MCF 10A (cell line): ENCODE data around the gene MYO1E. TPM values are rescaled to one million over a fixed set of nuclear protein-coding genes. Genes with fewer than 3 reads are reported as not detected.
"Not testable (repeated sequence)": the region's sequence is repeated elsewhere in the genome, so short reads cannot be mapped to it uniquely, and the experiment has no call there.

Experiments used
- BruUV-seq: library from RNA; stranded (reverse); fragments of 400-500 nt; replicated peaks from 2 replicates; lab custom pipeline; 2021; lab: Mats Ljungman, UMichigan
- CTCF ChIA-PET: fragments of 300-600 bp; sonication (Branson Sonifier 250); formaldehyde crosslinking; extraction: SDS; loops from one replicate; lab custom pipeline; 2021; ENCODE audit warnings: antibody characterized with exemption, inconsistent platforms; lab: Yijun Ruan, JAX
- POLR2A ChIA-PET: fragments of 300-600, 350-650 bp; sonication (Branson Sonifier 250); formaldehyde crosslinking; extraction: SDS; loops from one replicate; lab custom pipeline; 2020; ENCODE audit warnings: antibody characterized with exemption, inconsistent platforms; lab: Yijun Ruan, JAX
- DNase-seq: peaks from one replicate; pipeline ENCODE4 v3.0.0-alpha.2; 2018; ENCODE audit not compliant: unreplicated experiment
- H3K27ac Mint-ChIP-seq: one replicate; pipeline ENCODE4 v1.8.0; 2022; ENCODE audit warnings: mild to moderate bottlenecking, low read depth, mixed read lengths; ENCODE audit not compliant: unreplicated experiment
- H3K27me3 Mint-ChIP-seq: one replicate; pipeline ENCODE4 v1.8.0; 2022; ENCODE audit warnings: mixed read lengths; ENCODE audit not compliant: insufficient read depth, unreplicated experiment
- H3K36me3 Mint-ChIP-seq: one replicate; pipeline ENCODE4 v1.8.0; 2022; ENCODE audit warnings: mild to moderate bottlenecking, moderate library complexity, mixed read lengths; ENCODE audit not compliant: insufficient read depth, unreplicated experiment
- H3K4me1 Mint-ChIP-seq: one replicate; pipeline ENCODE4 v1.8.0; 2022; ENCODE audit warnings: mixed read lengths; ENCODE audit not compliant: insufficient read depth, unreplicated experiment
- H3K4me3 Mint-ChIP-seq: one replicate; pipeline ENCODE4 v1.8.0; 2022; ENCODE audit warnings: mild to moderate bottlenecking, moderate library complexity, mixed read lengths; ENCODE audit not compliant: unreplicated experiment
- H3K9me3 Mint-ChIP-seq: one replicate; pipeline ENCODE4 v1.8.0; 2022; ENCODE audit warnings: mixed read lengths; ENCODE audit not compliant: unreplicated experiment
- intact Hi-C: fragments of 100-400 bp; cut with micrococcal nuclease; formaldehyde crosslinking; loops from 2 replicates; pipeline ENCODE4 v1.14.1; 2022
- total RNA-seq: library from RNA; stranded (reverse); gene quantifications from 2 replicates; pipeline ENCODE4 v1.2.3, GENCODE V29; 2022
- TF ChIP-seq, protein P1 (sequence below): fragments of 200-600 bp; IDR thresholded peaks from one replicate; pipeline ENCODE4 v1.8.0; 2022; ENCODE audit warnings: antibody characterized with exemption, mild to moderate bottlenecking; ENCODE audit not compliant: unreplicated experiment

Gene MYO1E
- total RNA-seq, 1 experiment from 2014 or later: 121 TPM

GRCh38 chr15:59344311-59344710 lies 28.4 kb downstream of the MYO1E start:
- TF ChIP-seq, protein P1, sequence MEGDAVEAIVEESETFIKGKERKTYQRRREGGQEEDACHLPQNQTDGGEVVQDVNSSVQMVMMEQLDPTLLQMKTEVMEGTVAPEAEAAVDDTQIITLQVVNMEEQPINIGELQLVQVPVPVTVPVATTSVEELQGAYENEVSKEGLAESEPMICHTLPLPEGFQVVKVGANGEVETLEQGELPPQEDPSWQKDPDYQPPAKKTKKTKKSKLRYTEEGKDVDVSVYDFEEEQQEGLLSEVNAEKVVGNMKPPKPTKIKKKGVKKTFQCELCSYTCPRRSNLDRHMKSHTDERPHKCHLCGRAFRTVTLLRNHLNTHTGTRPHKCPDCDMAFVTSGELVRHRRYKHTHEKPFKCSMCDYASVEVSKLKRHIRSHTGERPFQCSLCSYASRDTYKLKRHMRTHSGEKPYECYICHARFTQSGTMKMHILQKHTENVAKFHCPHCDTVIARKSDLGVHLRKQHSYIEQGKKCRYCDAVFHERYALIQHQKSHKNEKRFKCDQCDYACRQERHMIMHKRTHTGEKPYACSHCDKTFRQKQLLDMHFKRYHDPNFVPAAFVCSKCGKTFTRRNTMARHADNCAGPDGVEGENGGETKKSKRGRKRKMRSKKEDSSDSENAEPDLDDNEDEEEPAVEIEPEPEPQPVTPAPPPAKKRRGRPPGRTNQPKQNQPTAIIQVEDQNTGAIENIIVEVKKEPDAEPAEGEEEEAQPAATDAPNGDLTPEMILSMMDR: no peak
- CTCF ChIA-PET: interaction anchor here (0.6 to 1.2 kb wide), 3 partner anchors 13 to 59 kb away, joined by 3 to 5 read pairs (median 4); no protein-coding TSS in a partner anchor
- no peak for DNase-seq
- peaks cover 29% of the 10 kb centered on the region for H3K4me1 Mint-ChIP-seq
- no TSS peak for BruUV-seq
- no peak overlapping the region for H3K4me3 Mint-ChIP-seq
- POLR2A ChIA-PET: interaction anchor here (0.9 to 1.3 kb wide), 2 partner anchors 30 to 44 kb away, joined by 3 to 4 read pairs; no protein-coding TSS in a partner anchor
- intact Hi-C loops: no loop called here
- H3K27me3 Mint-ChIP-seq: no peaks in the 10 kb centered on the region
- peaks cover 15% of the 10 kb centered on the region for H3K9me3 Mint-ChIP-seq
- peaks cover 29% of the 10 kb centered on the region for H3K36me3 Mint-ChIP-seq
- no peak overlapping the region for H3K27ac Mint-ChIP-seq

DNA sequence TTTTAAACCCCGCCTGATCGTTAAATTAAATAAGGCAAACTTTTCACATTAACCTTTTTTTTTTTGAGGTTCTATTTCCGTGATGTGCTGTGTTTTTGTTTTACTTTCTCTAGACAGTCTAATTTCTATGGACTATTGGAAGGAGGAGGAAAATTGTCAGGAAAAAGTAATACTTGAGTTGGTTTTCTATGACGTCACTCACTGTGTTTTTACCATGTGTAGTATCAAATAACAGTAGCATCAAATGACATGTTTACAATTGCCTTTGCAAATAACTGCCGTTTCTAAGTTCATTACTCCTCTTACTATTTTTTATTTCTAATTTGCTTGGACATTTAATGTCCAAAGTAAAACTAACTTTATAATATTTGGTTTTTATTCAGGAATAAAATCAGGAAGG lies 32.3 kb downstream of the MYO1E start:
- Mint-ChIP-seq H3K27ac (peak overlapping the region; percentile 92), H3K27me3 (no peaks in the 10 kb centered on the region), H3K36me3 (peaks cover 19% of the 10 kb centered on the region), H3K4me3 (peak overlapping the region; percentile 14), H3K9me3 (peaks cover 15% of the 10 kb centered on the region), H3K4me1 (peaks cover 25% of the 10 kb centered on the region)
- intact Hi-C loops: no loop called here
- no TSS peak for BruUV-seq
- TF ChIP-seq, protein P1: no peak
- CTCF ChIA-PET: no interaction called here
- POLR2A ChIA-PET: interaction anchor here (0.6 to 1.6 kb wide), 2 partner anchors 56 to 879 kb away, joined by 3 to 16 read pairs; no protein-coding TSS in a partner anchor
- DNase-seq: no peak

DNA sequence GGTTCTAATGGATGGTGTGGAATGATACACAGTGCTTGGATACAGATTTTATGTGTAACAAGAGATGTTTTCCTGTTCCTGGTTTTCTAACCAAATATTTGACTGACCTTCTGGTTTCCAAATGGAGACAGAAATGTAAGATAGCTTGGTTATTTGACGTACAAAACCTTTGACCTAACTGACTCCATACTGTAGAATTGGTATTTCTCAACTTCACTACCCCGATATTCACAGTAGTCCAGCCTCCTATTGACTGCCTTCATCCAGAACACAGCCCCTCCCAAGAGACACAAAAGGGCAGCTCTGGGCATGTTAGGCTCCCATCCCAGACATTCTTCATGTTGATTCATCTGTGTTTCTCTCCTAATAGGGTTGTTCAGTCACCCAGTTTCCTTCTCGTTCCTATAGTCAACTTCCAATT lies 33.4 kb downstream of the MYO1E start:
- TF ChIP-seq, protein P1: no peak
- POLR2A ChIA-PET: interaction anchor here (0.6 to 1.9 kb wide), 10 partner anchors 10 to 62 kb away, joined by 3 to 16 read pairs (median 6); partner anchors contain the start of gene MYO1E
- Mint-ChIP-seq H3K27me3 (no peaks in the 10 kb centered on the region), H3K27ac (peak overlapping the region; percentile 92), H3K4me1 (peaks cover 25% of the 10 kb centered on the region), H3K4me3 (peak overlapping the region; percentile 52), H3K9me3 (peaks cover 15% of the 10 kb centered on the region), H3K36me3 (peaks cover 8% of the 10 kb centered on the region)
- BruUV-seq: no TSS peak
- DNase-seq: peak; percentile 89
- CTCF ChIA-PET: interaction anchor here (0.6 kb wide), 2 partner anchors 24 to 196 kb away, joined by 3 read pairs; no protein-coding TSS in a partner anchor
- intact Hi-C loops: no loop called here

- POLR2A ChIA-PET: interaction anchor here (1.2 to 1.9 kb wide), 4 partner anchors 25 to 38 kb away, joined by 3 to 9 read pairs (median 6); partner anchors contain the start of gene MYO1E
- Mint-ChIP-seq H3K27me3 (no peaks in the 10 kb centered on the region), H3K4me3 (no peak overlapping the region), H3K27ac (peak overlapping the region; percentile 92), H3K4me1 (peaks cover 30% of the 10 kb centered on the region), H3K36me3 (peaks cover 6% of the 10 kb centered on the region), H3K9me3 (peaks cover 15% of the 10 kb centered on the region)
- CTCF ChIA-PET: interaction anchor here (0.6 to 1.1 kb wide), 2 partner anchors 33 to 55 kb away, joined by 3 to 5 read pairs; no protein-coding TSS in a partner anchor
- intact Hi-C loops: no loop called here
- BruUV-seq: no TSS peak
- TF ChIP-seq, protein P1: no peak
- no peak for DNase-seq
Observed at GRCh38 chr15:59338414-59338813, 34.3 kb downstream of the MYO1E start.

DNA sequence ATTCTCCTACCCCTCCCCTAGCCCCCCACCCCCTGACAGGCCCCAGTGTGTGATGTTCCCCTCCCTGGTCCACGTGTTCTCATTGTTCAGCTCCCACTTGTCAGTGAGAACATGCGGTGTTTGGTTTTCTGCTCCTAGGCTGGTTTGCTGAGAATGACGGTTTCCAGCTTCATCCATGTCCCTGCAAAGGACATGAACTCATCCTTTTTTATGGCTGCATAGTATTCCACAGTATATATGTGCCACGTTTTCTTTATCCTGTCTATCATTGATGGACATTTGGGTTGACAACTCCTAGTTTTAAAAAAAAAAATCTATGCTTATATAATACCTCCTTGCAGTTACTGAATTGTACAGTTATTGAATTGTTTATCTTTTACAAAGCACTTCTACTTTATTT lies 35.9 kb downstream of the MYO1E start:
- H3K27me3 Mint-ChIP-seq, DNase-seq, H3K9me3 Mint-ChIP-seq, H3K27ac Mint-ChIP-seq, H3K4me3 Mint-ChIP-seq, intact Hi-C loops, H3K36me3 Mint-ChIP-seq, BruUV-seq: not testable (repeated sequence)
- POLR2A ChIA-PET: interaction anchor here (1.5 kb wide), 1 partner anchor 30 kb away, joined by 8 read pairs; no protein-coding TSS in a partner anchor
- CTCF ChIA-PET: interaction anchor here (0.7 to 1.2 kb wide), 3 partner anchors 11 to 53 kb away, joined by 3 read pairs; no protein-coding TSS in a partner anchor
- peaks cover 34% of the 10 kb centered on the region for H3K4me1 Mint-ChIP-seq
